DOHH2 (cell line): Measurements from ENCODE around the gene CTNNA2.

Source experiments
- H3F3A ChIP-seq: fragments of 200-600 bp; sonication (generic), shearing (Covaris generic); 2 replicates; pipeline ENCODE4 v1.6.0; 2016; ENCODE audit warnings: antibody characterized with exemption, mild to moderate bottlenecking; ENCODE audit not compliant: control insufficient read depth, insufficient read depth
- H3K27ac ChIP-seq: fragments of 200-600 bp; sonication (generic); 2 replicates; pipeline ENCODE4 v1.5.1; 2014; ENCODE audit warnings: low read depth, mild to moderate bottlenecking, low read length, moderate library complexity
- H3K27me3 ChIP-seq: fragments of 200-600 bp; sonication (generic); 2 replicates; pipeline ENCODE4 v1.6.1; 2014; ENCODE audit warnings: mild to moderate bottlenecking, low read length, mixed read lengths; ENCODE audit not compliant: control insufficient read depth
- H3K36me3 ChIP-seq: fragments of 200-600 bp; sonication (generic); 2 replicates; pipeline ENCODE4 v1.6.1; 2014; ENCODE audit warnings: mild to moderate bottlenecking, low read length, moderate library complexity, mixed read lengths; ENCODE audit not compliant: control insufficient read depth
- H3K4me1 ChIP-seq: fragments of 200-600 bp; sonication (generic); 2 replicates; pipeline ENCODE4 v1.6.1; 2014; ENCODE audit warnings: mild to moderate bottlenecking, low read length, mixed read lengths; ENCODE audit not compliant: control insufficient read depth
- H3K4me2 ChIP-seq: fragments of 200-600 bp; sonication (generic); 2 replicates; pipeline ENCODE4 v1.6.0; 2014; ENCODE audit warnings: mild to moderate bottlenecking, low read length, moderate library complexity
- H3K4me3 ChIP-seq: fragments of 200-600 bp; sonication (generic); 2 replicates; pipeline ENCODE4 v1.5.1; 2014; ENCODE audit warnings: mild to moderate bottlenecking, low read length, mixed read lengths
- H3K79me2 ChIP-seq: fragments of 200-600 bp; sonication (generic); 2 replicates; pipeline ENCODE4 v1.6.1; 2014; ENCODE audit warnings: mild to moderate bottlenecking, low read length, mixed read lengths; ENCODE audit not compliant: control insufficient read depth
- H3K9me2 ChIP-seq: fragments of 200-600 bp; sonication (generic); replicated peaks from 2 replicates; pipeline ENCODE4 v1.6.1; 2014; ENCODE audit warnings: mild to moderate bottlenecking, low read length, mixed read lengths; ENCODE audit not compliant: control insufficient read depth
- H3K9me3 ChIP-seq: fragments of 200-600 bp; sonication (generic); 2 replicates; pipeline ENCODE4 v1.6.1; 2014; ENCODE audit warnings: antibody characterized with exemption, low read length, mixed read lengths; ENCODE audit not compliant: control insufficient read depth, insufficient read depth
- H4K20me1 ChIP-seq: fragments of 200-600 bp; sonication (generic); 2 replicates; pipeline ENCODE4 v1.6.0; 2014; ENCODE audit warnings: low read depth, mild to moderate bottlenecking, antibody characterized with exemption, low read length, moderate library complexity; ENCODE audit not compliant: control insufficient read depth, insufficient read depth
- EZH2phosphoT487 ChIP-seq: fragments of 200-600 bp; sonication (generic); IDR thresholded peaks from 2 replicates; pipeline ENCODE4 v1.6.1; 2017; ENCODE audit warnings: borderline replicate concordance, mild to moderate bottlenecking, antibody characterized with exemption, low read length, moderate library complexity, mixed read lengths
- TF ChIP-seq, protein P1 (sequence below): fragments of 200-600 bp; sonication (generic); IDR thresholded peaks from one replicate; pipeline ENCODE4 v1.5.1; 2014; ENCODE audit warnings: antibody characterized with exemption, mild to moderate bottlenecking, low read depth, low read length; ENCODE audit not compliant: poor library complexity, severe bottlenecking

Gene CTNNA2

DNA sequence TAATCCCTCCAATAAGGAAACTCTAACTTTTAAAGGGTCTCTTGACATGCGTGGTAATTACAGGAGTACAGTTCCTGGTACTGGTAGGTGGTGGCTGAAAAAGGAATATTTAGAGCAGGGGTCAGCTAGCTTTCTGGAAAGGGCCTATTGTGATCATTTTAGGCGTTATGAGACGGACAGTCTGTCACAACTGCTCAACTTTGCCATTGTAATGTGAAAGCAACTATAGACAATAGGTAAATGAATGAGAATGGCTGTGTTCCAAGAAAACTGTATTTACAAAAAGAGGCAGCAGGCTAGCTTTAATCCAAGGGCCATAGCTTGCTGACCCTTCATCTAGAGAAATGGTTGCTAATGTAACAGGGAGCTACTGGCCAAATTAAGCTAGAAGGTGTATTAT lies 969.4 kb downstream of the CTNNA2 start:
- TF ChIP-seq, protein P1, sequence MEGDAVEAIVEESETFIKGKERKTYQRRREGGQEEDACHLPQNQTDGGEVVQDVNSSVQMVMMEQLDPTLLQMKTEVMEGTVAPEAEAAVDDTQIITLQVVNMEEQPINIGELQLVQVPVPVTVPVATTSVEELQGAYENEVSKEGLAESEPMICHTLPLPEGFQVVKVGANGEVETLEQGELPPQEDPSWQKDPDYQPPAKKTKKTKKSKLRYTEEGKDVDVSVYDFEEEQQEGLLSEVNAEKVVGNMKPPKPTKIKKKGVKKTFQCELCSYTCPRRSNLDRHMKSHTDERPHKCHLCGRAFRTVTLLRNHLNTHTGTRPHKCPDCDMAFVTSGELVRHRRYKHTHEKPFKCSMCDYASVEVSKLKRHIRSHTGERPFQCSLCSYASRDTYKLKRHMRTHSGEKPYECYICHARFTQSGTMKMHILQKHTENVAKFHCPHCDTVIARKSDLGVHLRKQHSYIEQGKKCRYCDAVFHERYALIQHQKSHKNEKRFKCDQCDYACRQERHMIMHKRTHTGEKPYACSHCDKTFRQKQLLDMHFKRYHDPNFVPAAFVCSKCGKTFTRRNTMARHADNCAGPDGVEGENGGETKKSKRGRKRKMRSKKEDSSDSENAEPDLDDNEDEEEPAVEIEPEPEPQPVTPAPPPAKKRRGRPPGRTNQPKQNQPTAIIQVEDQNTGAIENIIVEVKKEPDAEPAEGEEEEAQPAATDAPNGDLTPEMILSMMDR, result no peak
- no peak for TF ChIP-seq EZH2phosphoT487
- no peaks in the 10 kb centered on the region for H3K79me2 ChIP-seq
- H3K9me2 ChIP-seq, result no peaks in the 10 kb centered on the region

DNA sequence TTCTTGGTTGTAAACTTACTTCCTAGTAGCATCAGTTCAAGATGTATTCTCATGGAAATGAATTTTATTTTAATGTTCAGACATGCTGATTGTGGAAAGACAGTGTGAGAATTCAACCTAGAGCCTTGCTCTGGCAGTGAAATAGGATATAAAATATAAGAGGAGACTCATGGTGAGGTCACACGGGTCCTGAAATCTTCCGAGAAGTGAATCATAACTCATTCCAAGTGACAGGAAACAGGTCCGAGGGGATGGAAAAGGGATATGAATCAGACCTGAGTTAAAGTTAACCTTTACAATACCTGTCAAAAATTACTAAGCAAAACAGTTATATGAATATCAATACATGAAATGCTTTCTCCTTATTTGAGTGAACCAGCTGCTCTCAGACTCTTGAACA lies 976.9 kb downstream of the CTNNA2 start:
- no peaks in the 10 kb centered on the region for H3K36me3 ChIP-seq
- H3K4me1 ChIP-seq, result no peaks in the 10 kb centered on the region
- no peaks in the 10 kb centered on the region for H3F3A ChIP-seq
- no peak overlapping the region for H3K27ac ChIP-seq
- H3K27me3 ChIP-seq, result no peaks in the 10 kb centered on the region
- H3K4me3 ChIP-seq, result no peak overlapping the region
- H4K20me1 ChIP-seq, result no peaks in the 10 kb centered on the region
- H3K9me3 ChIP-seq, result no peaks in the 10 kb centered on the region
- no peaks in the 10 kb centered on the region for H3K79me2 ChIP-seq
- TF ChIP-seq, protein P1, result no peak
- no peak for TF ChIP-seq EZH2phosphoT487
- no peak overlapping the region for H3K4me2 ChIP-seq
- no peaks in the 10 kb centered on the region for H3K9me2 ChIP-seq

More for the DNA sequence above, 969.4 kb downstream of the CTNNA2 start:
- Histone ChIP-seq H3F3A (no peaks in the 10 kb centered on the region), H3K36me3 (no peaks in the 10 kb centered on the region), H3K27ac (no peak overlapping the region), H4K20me1 (no peaks in the 10 kb centered on the region), H3K9me3 (no peaks in the 10 kb centered on the region), H3K4me1 (no peaks in the 10 kb centered on the region), H3K4me2 (no peak overlapping the region), H3K4me3 (no peak overlapping the region), H3K27me3 (no peaks in the 10 kb centered on the region)

DNA sequence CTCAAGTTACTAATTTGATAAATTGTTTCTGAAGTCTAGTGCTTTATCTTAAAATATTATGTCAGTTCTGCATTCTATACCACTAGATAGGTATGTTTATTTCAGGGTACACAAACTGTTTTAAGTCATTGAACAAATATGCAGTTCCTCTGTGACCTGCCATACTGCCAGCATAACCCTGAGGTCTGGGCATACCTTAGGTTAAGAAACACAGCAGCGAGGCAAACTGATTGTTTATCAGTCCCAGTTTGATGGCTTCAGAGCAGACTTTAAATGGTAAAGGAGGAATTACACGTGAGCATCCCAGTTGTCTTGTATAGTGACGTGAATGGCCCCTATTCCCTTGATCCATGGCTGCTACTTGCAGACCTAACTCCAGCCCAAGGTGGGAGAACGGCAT lies 978.1 kb downstream of the CTNNA2 start:
- no peaks in the 10 kb centered on the region for H3K36me3 ChIP-seq
- H3F3A ChIP-seq, result no peaks in the 10 kb centered on the region
- H3K9me3 ChIP-seq, result no peaks in the 10 kb centered on the region
- H3K4me2 ChIP-seq, result no peak overlapping the region
- H4K20me1 ChIP-seq, result no peaks in the 10 kb centered on the region
- H3K4me3 ChIP-seq, result no peak overlapping the region
- H3K79me2 ChIP-seq, result no peaks in the 10 kb centered on the region
- TF ChIP-seq, protein P1, result no peak
- TF ChIP-seq EZH2phosphoT487, result no peak
- H3K27ac ChIP-seq, result no peak overlapping the region
- no peaks in the 10 kb centered on the region for H3K27me3 ChIP-seq
- no peaks in the 10 kb centered on the region for H3K4me1 ChIP-seq
- no peaks in the 10 kb centered on the region for H3K9me2 ChIP-seq

DNA sequence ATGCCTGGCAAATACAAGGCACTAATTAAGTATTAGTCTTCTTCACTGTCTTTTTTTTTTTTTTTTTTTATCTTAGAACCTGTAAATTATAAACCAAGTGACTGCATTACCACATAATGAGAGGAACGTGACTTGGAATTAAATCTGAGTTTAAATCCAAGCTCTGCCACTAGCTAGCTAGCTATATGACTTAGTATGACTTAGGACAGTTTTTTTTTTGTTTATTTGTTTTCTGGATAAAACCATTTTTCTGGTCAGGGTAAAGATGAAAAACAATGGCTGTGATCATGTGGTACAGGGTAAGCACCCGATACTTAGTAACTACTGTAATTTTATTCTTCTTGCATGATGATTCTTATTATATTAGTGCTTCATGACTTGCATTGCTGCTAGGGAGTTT lies 983.5 kb downstream of the CTNNA2 start:
- H3K4me1 ChIP-seq, result no peaks in the 10 kb centered on the region

More for the DNA sequence above, 983.5 kb downstream of the CTNNA2 start:
- Histone ChIP-seq H3K27ac (no peak overlapping the region), H4K20me1 (no peaks in the 10 kb centered on the region), H3K79me2 (no peaks in the 10 kb centered on the region), H3K9me2 (no peaks in the 10 kb centered on the region; the same call in 1 of the 2 replicates), H3K4me2 (no peak overlapping the region), H3K27me3 (no peaks in the 10 kb centered on the region), H3K36me3 (no peaks in the 10 kb centered on the region), H3F3A (no peaks in the 10 kb centered on the region), H3K4me3 (no peak overlapping the region), H3K9me3 (no peaks in the 10 kb centered on the region)
- TF ChIP-seq, protein P1, result no peak
- TF ChIP-seq EZH2phosphoT487, result no peak
